Measurements from ENCODE around the gene DNAI2. TPM values are rescaled to one million over a fixed set of nuclear protein-coding genes. Genes with fewer than 3 reads are reported as not detected.

The DNAI2 gene
- total RNA-seq, 4 donors from 2014 or later: not detected

GRCh38 chr17:74251569-74251968, 22.5 kb upstream of the DNAI2 start:
- Histone ChIP-seq H3K4me1 (no peaks in the 10 kb centered on the region), H3K36me3 (no peaks in the 10 kb centered on the region), H3K27ac (no peak overlapping the region), H3K27me3 (no peaks in the 10 kb centered on the region), H3K9me3 (no peaks in the 10 kb centered on the region), H3K4me3 (no peak overlapping the region)
- no peak for TF ChIP-seq POLR2A (IDR thresholded peaks at IDR 0.05)
- TF ChIP-seq, protein P1, sequence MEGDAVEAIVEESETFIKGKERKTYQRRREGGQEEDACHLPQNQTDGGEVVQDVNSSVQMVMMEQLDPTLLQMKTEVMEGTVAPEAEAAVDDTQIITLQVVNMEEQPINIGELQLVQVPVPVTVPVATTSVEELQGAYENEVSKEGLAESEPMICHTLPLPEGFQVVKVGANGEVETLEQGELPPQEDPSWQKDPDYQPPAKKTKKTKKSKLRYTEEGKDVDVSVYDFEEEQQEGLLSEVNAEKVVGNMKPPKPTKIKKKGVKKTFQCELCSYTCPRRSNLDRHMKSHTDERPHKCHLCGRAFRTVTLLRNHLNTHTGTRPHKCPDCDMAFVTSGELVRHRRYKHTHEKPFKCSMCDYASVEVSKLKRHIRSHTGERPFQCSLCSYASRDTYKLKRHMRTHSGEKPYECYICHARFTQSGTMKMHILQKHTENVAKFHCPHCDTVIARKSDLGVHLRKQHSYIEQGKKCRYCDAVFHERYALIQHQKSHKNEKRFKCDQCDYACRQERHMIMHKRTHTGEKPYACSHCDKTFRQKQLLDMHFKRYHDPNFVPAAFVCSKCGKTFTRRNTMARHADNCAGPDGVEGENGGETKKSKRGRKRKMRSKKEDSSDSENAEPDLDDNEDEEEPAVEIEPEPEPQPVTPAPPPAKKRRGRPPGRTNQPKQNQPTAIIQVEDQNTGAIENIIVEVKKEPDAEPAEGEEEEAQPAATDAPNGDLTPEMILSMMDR (IDR thresholded peaks at IDR 0.05): no peak
- DNase-seq: no peak

- no peaks in the 10 kb centered on the region for H3K4me1 ChIP-seq
- no peaks in the 10 kb centered on the region for H3K36me3 ChIP-seq
- H3K27me3 ChIP-seq: no peaks in the 10 kb centered on the region
- no peak for DNase-seq
- no peak for TF ChIP-seq POLR2A (IDR thresholded peaks at IDR 0.05)
- TF ChIP-seq, protein P1 (IDR thresholded peaks at IDR 0.05): no peak
- H3K4me3 ChIP-seq: no peak overlapping the region
- H3K9me3 ChIP-seq: no peaks in the 10 kb centered on the region
- H3K27ac ChIP-seq: no peak overlapping the region
Measured at GRCh38 chr17:74252211-74252610, 21.8 kb upstream of the DNAI2 start.

DNA sequence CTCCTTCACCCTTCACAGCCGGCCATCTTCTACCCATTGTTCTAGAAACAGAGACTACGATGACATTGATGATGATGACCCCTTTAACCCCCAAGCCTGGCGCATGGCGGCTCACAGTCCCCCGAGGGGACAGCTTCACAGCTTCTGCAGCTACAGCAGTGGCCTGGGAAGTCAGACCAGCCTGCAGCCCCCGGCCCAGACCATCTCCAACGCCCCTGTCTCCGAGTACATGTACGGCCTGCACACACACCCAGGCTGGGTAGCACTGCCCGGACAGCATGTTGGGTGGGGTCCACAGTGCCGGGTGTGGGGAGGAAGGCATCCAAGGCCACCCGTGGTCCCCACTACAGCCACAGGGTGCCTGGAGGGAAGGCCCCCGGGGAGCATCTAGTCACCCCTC, 21.0 kb upstream of the DNAI2 start:
- TF ChIP-seq POLR2A (IDR thresholded peaks at IDR 0.05): no peak
- TF ChIP-seq, protein P1 (IDR thresholded peaks at IDR 0.05): no peak
- no peak overlapping the region for H3K4me3 ChIP-seq
- H3K4me1 ChIP-seq: no peaks in the 10 kb centered on the region
- H3K27ac ChIP-seq: no peak overlapping the region
- H3K9me3 ChIP-seq: no peaks in the 10 kb centered on the region
- no peaks in the 10 kb centered on the region for H3K36me3 ChIP-seq
- H3K27me3 ChIP-seq: no peaks in the 10 kb centered on the region
- DNase-seq: no peak

DNA sequence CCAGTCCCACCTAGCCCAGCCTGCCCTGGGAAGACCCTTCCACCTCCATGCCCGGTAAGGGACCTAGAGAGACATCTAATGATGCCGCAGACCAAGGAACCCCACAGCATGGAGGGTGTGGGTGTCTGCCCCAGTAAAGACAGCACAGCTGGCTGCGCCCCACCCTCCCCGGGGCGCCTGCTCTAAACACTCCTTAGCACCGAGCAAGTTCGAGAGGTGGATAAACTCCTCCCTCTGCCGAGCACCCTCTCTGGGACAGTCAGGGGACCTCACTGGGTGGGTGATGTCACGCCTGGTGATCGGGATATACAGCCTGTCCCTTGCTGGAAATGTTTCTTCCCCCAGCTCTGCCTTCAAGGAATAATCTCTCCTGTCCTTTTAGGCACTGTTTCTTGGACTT, 16.7 kb upstream of the DNAI2 start:
- Histone ChIP-seq H3K36me3 (no peaks in the 10 kb centered on the region), H3K27me3 (no peaks in the 10 kb centered on the region), H3K9me3 (no peaks in the 10 kb centered on the region), H3K27ac (no peak overlapping the region), H3K4me1 (no peaks in the 10 kb centered on the region), H3K4me3 (no peak overlapping the region)
- DNase-seq: no peak
- no peak for TF ChIP-seq POLR2A (IDR thresholded peaks at IDR 0.05)
- TF ChIP-seq, protein P1 (IDR thresholded peaks at IDR 0.05): no peak

- Histone ChIP-seq H3K4me3 (no peak overlapping the region), H3K27me3 (no peaks in the 10 kb centered on the region), H3K27ac (no peak overlapping the region), H3K4me1 (no peaks in the 10 kb centered on the region), H3K36me3 (no peaks in the 10 kb centered on the region), H3K9me3 (no peaks in the 10 kb centered on the region)
- DNase-seq: no peak
- TF ChIP-seq, protein P1 (IDR thresholded peaks at IDR 0.05): no peak
Measured at GRCh38 chr17:74259667-74260524, 14.1 kb upstream of the DNAI2 start.
